HepG2 (cell line): ENCODE results near the gene TTC32. TPM values are rescaled to one million over a fixed set of nuclear protein-coding genes. Genes with fewer than 3 reads are reported as not detected.

Experiments used
- LCORL ChIP-seq, 2 experiments: fragments of 450-650 bp in 1 of 2; sonication (generic) in 1 of 2; formaldehyde crosslinking in 1 of 2; IDR thresholded peaks; 2 replicates each; pipeline versions ENCODE4 v1.5.0 to v1.6.1; 2017 to 2020; ENCODE audit warnings: antibody characterized with exemption in 1 of 2, missing genetic modification reagents in 1 of 2
- TFDP1 ChIP-seq: IDR thresholded peaks from 2 replicates; pipeline ENCODE4 v1.6.1; 2016; ENCODE audit warnings: missing compliant biosample characterization, missing genetic modification reagents, borderline replicate concordance
- TSC22D2 ChIP-seq: sonication (generic); formaldehyde crosslinking; IDR thresholded peaks from 2 replicates; pipeline ENCODE4 v1.5.1; 2020; ENCODE audit warnings: missing genetic modification reagents, mild to moderate bottlenecking, borderline replicate concordance
- ZBTB40 ChIP-seq, 2 experiments: fragments of 450-650 bp in 1 of 2; sonication (generic) in 1 of 2; formaldehyde crosslinking in 1 of 2; IDR thresholded peaks; 2 replicates each; pipeline versions ENCODE4 v1.6.1 to v1.8.0; 2016 to 2022; ENCODE audit warnings: antibody characterized with exemption in 1 of 2, mild to moderate bottlenecking in 1 of 2, missing genetic modification reagents in 1 of 2
- polyA plus RNA-seq, 8 experiments: library from polyadenylated mRNA; depleted of rRNA in 3 of 8; stranded (reverse) in 7 of 8; unstranded in 1 of 8; fragments of >200 nt; fragmentation: Illumina TruSeq in 4 of 8; extraction: Trizol in 4 of 8; gene quantifications; 2 replicates each; pipeline versions ENCODE4 v1.2.1 to v1.2.3, GENCODE V29; 2011 to 2016; ENCODE audit warnings: low read depth in 4 of 8, missing spikeins in 1 of 8, mixed read lengths in 1 of 8; ENCODE audit not compliant: insufficient read depth in 1 of 8
- total RNA-seq, 5 experiments: library from RNA; depleted of rRNA; stranded (reverse); fragments of >200 nt; fragmentation: Illumina TruSeq; extraction: Trizol; gene quantifications; 2 replicates each; pipeline ENCODE4 v1.2.3, GENCODE V29; 2016; ENCODE audit warnings: low read depth in 1 of 5

Gene TTC32
- total and polyA plus RNA-seq, 2 of the 13 experiments (the other 11 are each of a cell fraction or from before 2014, with no cell fraction given): 21.6 to 38.3 TPM

GRCh38 chr2:19850056-19851050, 51.4 kb downstream of the TTC32 start (continued):
- TF ChIP-seq ZBTB40 (IDR thresholded peaks at IDR 0.05) (no peak), ZBTB40 (CRISPR knock-in tag; IDR thresholded peaks at IDR 0.05) (no peak), TSC22D2 (no peak), TFDP1 (CRISPR knock-in tag) (no peak), LCORL (IDR thresholded peaks at IDR 0.05) (no peak), LCORL (CRISPR knock-in tag; IDR thresholded peaks at IDR 0.05) (no peak)
